Panc1 (cell line): ENCODE measurements around the gene THSD7B. TPM values are rescaled to one million over a fixed set of nuclear protein-coding genes. Genes with fewer than 3 reads are reported as not detected.

Experiments
- ATAC-seq: fragments of 200-7000 bp; cut with Tn5 transposase; 2 replicates; pipeline ENCODE4 v1.9.1; 2020; ENCODE audit warnings: mild to moderate bottlenecking, moderate library complexity
- BruUV-seq: library from RNA; stranded (reverse); fragments of 400-500 nt; replicated peaks from 2 replicates; lab custom pipeline; 2021; lab: Mats Ljungman, UMichigan
- CTCF ChIA-PET: fragments of 300-600 bp; sonication (Branson Sonifier 250); formaldehyde crosslinking; loops from one replicate; lab custom pipeline; 2022; ENCODE audit warnings: antibody characterized with exemption; lab: Charles Lee
- POLR2A ChIA-PET: fragments of 300-600 bp; sonication (Branson Sonifier 250); formaldehyde crosslinking; loops from one replicate; lab custom pipeline; 2022; ENCODE audit warnings: antibody characterized with exemption; lab: Charles Lee
- DNase-seq: peaks from one replicate; pipeline ENCODE4 v3.0.0-alpha.2; 2010; ENCODE audit warnings: low read depth, low spot score
- H3K27ac ChIP-seq: 2 replicates; pipeline ENCODE4 v1.5.1; 2011; ENCODE audit warnings: mild to moderate bottlenecking, low read length, inconsistent platforms
- H3K27me3 ChIP-seq: fragments of 200-500 bp; sonication (Bioruptor generic); 2 replicates; pipeline ENCODE4 v1.6.0; 2014; ENCODE audit warnings: low read length, inconsistent platforms; ENCODE audit not compliant: control insufficient read depth, insufficient read depth
- H3K36me3 ChIP-seq: fragments of 200-500 bp; sonication (Bioruptor generic); 2 replicates; pipeline ENCODE4 v1.5.1; 2014; ENCODE audit warnings: inconsistent platforms, mild to moderate bottlenecking, low read length, moderate library complexity; ENCODE audit not compliant: control insufficient read depth, insufficient read depth
- H3K4me1 ChIP-seq: 2 replicates; pipeline ENCODE4 v1.5.1; 2011; ENCODE audit warnings: inconsistent platforms, mild to moderate bottlenecking, low read length, moderate library complexity; ENCODE audit not compliant: control insufficient read depth, insufficient read depth
- H3K4me3 ChIP-seq, 2 experiments: 2 replicates each; pipeline ENCODE4 v1.5.1; 2011 to 2012; ENCODE audit warnings: low read depth in 2 of 2, low read length in 2 of 2, mild to moderate bottlenecking in 2 of 2, inconsistent platforms in 1 of 2, moderate library complexity in 1 of 2
- H3K9me3 ChIP-seq: fragments of 200-500 bp; sonication (Bioruptor generic); 2 replicates; pipeline ENCODE4 v1.5.1; 2014; ENCODE audit warnings: low read depth, mild to moderate bottlenecking, inconsistent platforms, low read length, moderate library complexity; ENCODE audit not compliant: control insufficient read depth, insufficient read depth
- CTCF ChIP-seq: fragments of 450-650 bp; IDR thresholded peaks from 2 replicates; pipeline ENCODE4 v1.5.1; 2017; ENCODE audit warnings: mild to moderate bottlenecking
- POLR2AphosphoS5 ChIP-seq: IDR thresholded peaks from 2 replicates; pipeline ENCODE4 v1.6.1; 2012; ENCODE audit warnings: mild to moderate bottlenecking, low read depth, low read length, moderate library complexity
- REST ChIP-seq, 2 experiments: IDR thresholded peaks; 2 replicates each; pipeline ENCODE4 v1.6.1; 2011 to 2012; ENCODE audit warnings: low read depth in 2 of 2, control low read depth in 1 of 2, low read length in 1 of 2, mild to moderate bottlenecking in 1 of 2, moderate library complexity in 1 of 2; ENCODE audit not compliant: insufficient read depth in 1 of 2
- SIN3A ChIP-seq: IDR thresholded peaks from 2 replicates; pipeline ENCODE4 v1.6.1; 2012; ENCODE audit warnings: low read depth, mild to moderate bottlenecking, low read length, moderate library complexity, borderline replicate concordance; ENCODE audit not compliant: insufficient read depth
- TCF7L2 ChIP-seq: IDR thresholded peaks from 2 replicates; pipeline ENCODE4 v1.6.1; 2011; ENCODE audit warnings: mild to moderate bottlenecking, low read depth, low read length, inconsistent platforms
- in situ Hi-C: cut with HindIII; loops from 2 replicates; pipeline ENCODE4 v1.10.0; 2016; ENCODE audit warnings: low sequenced_read_pairs, low pct_unique_long_range_greater_than_20kb
- intact Hi-C: fragments of 100-400 bp; cut with micrococcal nuclease; formaldehyde crosslinking; loops from one replicate; pipeline ENCODE4 v1.10.0; 2022; ENCODE audit not compliant: unreplicated experiment
- total RNA-seq: library from RNA; stranded (reverse); gene quantifications from one replicate; pipeline ENCODE4 v1.2.1, GENCODE V29; 2021; ENCODE audit not compliant: unreplicated experiment

The THSD7B gene
- total RNA-seq, 1 experiment from 2014 or later = not detected

DNA sequence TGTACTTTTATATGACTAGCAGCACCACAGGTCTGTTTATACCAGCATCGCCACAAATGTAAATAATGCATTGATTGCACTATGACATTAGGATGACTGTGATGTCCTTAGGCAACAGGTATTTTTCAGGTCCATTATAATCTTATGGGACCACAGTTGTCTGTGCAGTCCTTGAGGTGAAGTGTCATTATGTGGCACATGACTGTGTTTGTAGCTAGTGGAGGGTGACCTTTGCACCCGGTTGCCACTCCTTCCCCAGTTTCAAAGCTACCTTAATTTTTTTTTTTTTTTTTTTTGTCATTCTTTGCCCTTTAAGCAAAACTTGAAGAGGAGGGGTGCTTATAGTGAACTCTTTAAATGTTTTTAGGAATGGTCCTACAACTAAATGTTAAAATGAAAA, 386.4 kb downstream of the THSD7B start:
- H3K4me1 ChIP-seq = no peaks in the 10 kb centered on the region
- intact Hi-C loops = no loop called here
- H3K27me3 ChIP-seq = no peaks in the 10 kb centered on the region
- TF ChIP-seq POLR2AphosphoS5 = no peak
- no peak overlapping the region for H3K27ac ChIP-seq
- ATAC-seq (no peak), DNase-seq (no peak)
- ChIA-PET CTCF (no interaction called here), POLR2A (no interaction called here)
- in situ Hi-C loops = no loop called here
- BruUV-seq = no TSS peak
- no peak overlapping the region for H3K4me3 ChIP-seq
- no peaks in the 10 kb centered on the region for H3K9me3 ChIP-seq
- H3K36me3 ChIP-seq = no peaks in the 10 kb centered on the region

- TF ChIP-seq REST (IDR thresholded peaks at IDR 0.05; ENCODE audit: insufficient read depth in 1 of 2, low read depth in 2 of 2, low read length in 1 of 2) = no peak
- TF ChIP-seq TCF7L2 = no peak
- no peak for TF ChIP-seq POLR2AphosphoS5
- no peak for TF ChIP-seq SIN3A
- no peak for TF ChIP-seq CTCF
- in situ Hi-C loops = no loop called here
- ATAC-seq (no peak), DNase-seq (no peak)
- BruUV-seq = no TSS peak
- no peaks in the 10 kb centered on the region for H3K9me3 ChIP-seq
- intact Hi-C loops = no loop called here
- no peaks in the 10 kb centered on the region for H3K27me3 ChIP-seq
- no peaks in the 10 kb centered on the region for H3K36me3 ChIP-seq
- H3K27ac ChIP-seq = no peak overlapping the region
- H3K4me1 ChIP-seq = no peaks in the 10 kb centered on the region
- ChIA-PET CTCF (no interaction called here), POLR2A (no interaction called here)
- H3K4me3 ChIP-seq = no peak overlapping the region
Observed at GRCh38 chr2:137154946-137155345, 389.6 kb downstream of the THSD7B start.

GRCh38 chr2:137155356-137156104, 390.2 kb downstream of the THSD7B start:
- intact Hi-C loops = no loop called here
- in situ Hi-C loops = no loop called here
- H3K4me3 ChIP-seq = no peak overlapping the region
- H3K27ac ChIP-seq = no peak overlapping the region
- H3K4me1 ChIP-seq = no peaks in the 10 kb centered on the region
- ATAC-seq (no peak), DNase-seq (no peak)
- no peaks in the 10 kb centered on the region for H3K27me3 ChIP-seq
- CTCF ChIA-PET = no interaction called here
- POLR2A ChIA-PET = no interaction called here
- no peaks in the 10 kb centered on the region for H3K36me3 ChIP-seq
- H3K9me3 ChIP-seq = no peaks in the 10 kb centered on the region
- no TSS peak for BruUV-seq
- TF ChIP-seq CTCF (no peak), TCF7L2 (no peak), REST (IDR thresholded peaks at IDR 0.05; ENCODE audit: insufficient read depth in 1 of 2, low read depth in 2 of 2, low read length in 1 of 2) (no peak), SIN3A (no peak), POLR2AphosphoS5 (no peak)
